Nucleus accumbens (tissue), 56 donors: ENCODE measurements around the gene MAP4K1.
"Not testable (repeated sequence)": the region's sequence is repeated elsewhere in the genome, so short reads cannot be mapped to it uniquely, and the experiment has no call there.

Source experiments
- DNase-seq, 56 donors: peaks; one replicate each; lab custom pipeline; 2025; lab: John Stamatoyannopoulos, UW

MAP4K1 gene

GRCh38 chr19:38583219-38583984, 34.4 kb downstream of the MAP4K1 start:
- DNase-seq = no peak

- DNase-seq = no peak
Measured at GRCh38 chr19:38580080-38580479, 37.7 kb downstream of the MAP4K1 start.

- DNase-seq = not testable (repeated sequence)
Measured at GRCh38 chr19:38579304-38579703, 38.4 kb downstream of the MAP4K1 start.

GRCh38 chr19:38577826-38578225, 39.9 kb downstream of the MAP4K1 start:
- DNase-seq = no peak

GRCh38 chr19:38571682-38572081, 46.1 kb downstream of the MAP4K1 start:
- no peak for DNase-seq

- DNase-seq = no peak
Measured at GRCh38 chr19:38569368-38569983, 48.3 kb downstream of the MAP4K1 start.

- DNase-seq = no peak
Measured at GRCh38 chr19:38565691-38566105, 52.1 kb downstream of the MAP4K1 start.

- DNase-seq = no peak
Measured at GRCh38 chr19:38564981-38565690, 52.6 kb downstream of the MAP4K1 start.

- DNase-seq = no peak
Measured at GRCh38 chr19:38563475-38563874, 54.3 kb downstream of the MAP4K1 start.

GRCh38 chr19:38562096-38562495, 55.7 kb downstream of the MAP4K1 start:
- no peak for DNase-seq

- DNase-seq = no peak
Measured at GRCh38 chr19:38561658-38562057, 56.1 kb downstream of the MAP4K1 start.

GRCh38 chr19:38561053-38561606, 56.6 kb downstream of the MAP4K1 start:
- DNase-seq = no peak

GRCh38 chr19:38559428-38560401, 58.0 kb downstream of the MAP4K1 start:
- DNase-seq = no peak

- not testable (repeated sequence) for DNase-seq
Measured at GRCh38 chr19:38558933-38559332, 58.8 kb downstream of the MAP4K1 start.

- no peak for DNase-seq
Measured at GRCh38 chr19:38557205-38557799, 60.5 kb downstream of the MAP4K1 start.

- DNase-seq = no peak
Measured at GRCh38 chr19:38556521-38557174, 61.1 kb downstream of the MAP4K1 start.

- no peak for DNase-seq
Measured at GRCh38 chr19:38555200-38555599, 62.6 kb downstream of the MAP4K1 start.

- DNase-seq = no peak
Measured at GRCh38 chr19:38554676-38555141, 63.0 kb downstream of the MAP4K1 start.

GRCh38 chr19:38553239-38553638, 64.5 kb downstream of the MAP4K1 start:
- not testable (repeated sequence) for DNase-seq
